Neutrophil (primary cell): ENCODE data around the gene PEX16.

Experiments
- H3K27ac ChIP-seq: fragments of 200-600 bp; sonication (generic); 2 replicates; pipeline ENCODE4 v1.5.1; 2016; ENCODE audit warnings: mild to moderate bottlenecking, moderate library complexity
- H3K27me3 ChIP-seq: fragments of 200-600 bp; sonication (generic); 2 replicates; pipeline ENCODE4 v1.6.0; 2016; ENCODE audit warnings: mild to moderate bottlenecking
- H3K36me3 ChIP-seq: fragments of 200-600 bp; sonication (generic); 2 replicates; pipeline ENCODE4 v1.5.1; 2017
- H3K4me1 ChIP-seq, 2 experiments: fragments of 200-600 bp in 1 of 2; sonication (generic) in 1 of 2; 1 replicate in 1 of 2; 2 replicates in 1 of 2; pipeline versions ENCODE4 v1.5.1 to v1.6.1; 2013 to 2016; ENCODE audit warnings: low read depth in 1 of 2, low read length in 1 of 2, mild to moderate bottlenecking in 1 of 2, moderate library complexity in 1 of 2; ENCODE audit not compliant: control insufficient read depth in 1 of 2, insufficient read depth in 1 of 2
- H3K4me3 ChIP-seq, 2 experiments: fragments of 200-600 bp in 1 of 2; sonication (generic) in 1 of 2; 1 replicate in 1 of 2; 2 replicates in 1 of 2; pipeline ENCODE4 v1.5.1; 2013 to 2016; ENCODE audit warnings: low read depth in 1 of 2, low read length in 1 of 2, mild to moderate bottlenecking in 1 of 2, moderate library complexity in 1 of 2
- H3K9me3 ChIP-seq: fragments of 200-600 bp; sonication (generic); 2 replicates; pipeline ENCODE4 v1.5.1; 2016
- CTCF ChIP-seq: fragments of 200-600 bp; sonication (generic); IDR thresholded peaks from 2 replicates; pipeline ENCODE4 v1.5.1; 2016; ENCODE audit warnings: antibody characterized with exemption

The PEX16 gene

GRCh38 chr11:45922425-45923082 lies 4.9 kb upstream of the PEX16 start, which contains the start of gene LARGE2:
LARGE2 (plus strand) TSS chr11:45922656; CDS start chr11:45922883, 227 bp downstream.
- H3K27me3 ChIP-seq = peaks cover 66% of the 10 kb centered on the region
- TF ChIP-seq CTCF = no peak
- H3K36me3 ChIP-seq = no peaks in the 10 kb centered on the region
- no peak within 1 kb of the TSS for H3K27ac ChIP-seq
- peak within 1 kb of the TSS; percentile 27 to 56 for H3K4me3 ChIP-seq
- peaks cover 23 to 29% of the 10 kb centered on the region in 2 experiments for H3K4me1 ChIP-seq
- H3K9me3 ChIP-seq = no peaks in the 10 kb centered on the region

- Histone ChIP-seq H3K4me3 (peak overlapping the region; percentile 27 to 56), H3K27ac (no peak overlapping the region), H3K27me3 (peaks cover 66% of the 10 kb centered on the region), H3K36me3 (no peaks in the 10 kb centered on the region), H3K9me3 (no peaks in the 10 kb centered on the region), H3K4me1 (peaks cover 31 to 32% of the 10 kb centered on the region in 2 experiments)
- TF ChIP-seq CTCF = no peak
Measured at GRCh38 chr11:45921561-45922424, 4.1 kb upstream of the PEX16 start.

GRCh38 chr11:45920531-45921477 lies 3.1 kb upstream of the PEX16 start:
- H3K27ac ChIP-seq = no peak overlapping the region
- peaks cover 63% of the 10 kb centered on the region for H3K27me3 ChIP-seq
- H3K36me3 ChIP-seq = peaks cover 6% of the 10 kb centered on the region
- TF ChIP-seq CTCF = no peak
- peaks cover 41 to 42% of the 10 kb centered on the region in 2 experiments for H3K4me1 ChIP-seq
- H3K4me3 ChIP-seq = no peak overlapping the region
- H3K9me3 ChIP-seq = no peaks in the 10 kb centered on the region

- H3K4me3 ChIP-seq = no peak overlapping the region
- peaks cover 14% of the 10 kb centered on the region for H3K36me3 ChIP-seq
- peaks cover 41 to 44% of the 10 kb centered on the region in 2 experiments for H3K4me1 ChIP-seq
- H3K27me3 ChIP-seq = peaks cover 54% of the 10 kb centered on the region
- H3K9me3 ChIP-seq = no peaks in the 10 kb centered on the region
- no peak overlapping the region for H3K27ac ChIP-seq
- no peak for TF ChIP-seq CTCF
Measured at GRCh38 chr11:45919806-45920530, 2.3 kb upstream of the PEX16 start.
